Fibroblast of skin of back (primary cell): ENCODE measurements around the gene MOB4.

ENCODE experiments used
- DNase-seq: peaks from one replicate; pipeline ENCODE4 v3.0.0-alpha.2; 2013

Gene MOB4

GRCh38 chr2:197596766-197597165 lies 80.9 kb downstream of the MOB4 start:
- DNase-seq, result no peak

- no peak for DNase-seq
Observed at GRCh38 chr2:197597166-197597565, 81.3 kb downstream of the MOB4 start.

GRCh38 chr2:197598450-197598849 lies 82.6 kb downstream of the MOB4 start:
- DNase-seq, result no peak

GRCh38 chr2:197599285-197599965 lies 83.6 kb downstream of the MOB4 start:
- DNase-seq, result peak; percentile 9

- DNase-seq, result no peak
Observed at GRCh38 chr2:197600306-197600705, 84.4 kb downstream of the MOB4 start.

GRCh38 chr2:197601726-197602125 lies 85.9 kb downstream of the MOB4 start:
- no peak for DNase-seq
